OCI-LY7 (cell line): Measurements from ENCODE around the gene LDLRAD4. TPM values are rescaled to one million over a fixed set of nuclear protein-coding genes. Genes with fewer than 3 reads are reported as not detected.

Source experiments
- BruUV-seq: library from RNA; stranded (reverse); fragments of 400-500 nt; replicated peaks from 2 replicates; lab custom pipeline; 2021; lab: Mats Ljungman, UMichigan
- CTCF ChIA-PET: fragments of 300-600 bp; sonication (Branson Sonifier 250); formaldehyde crosslinking; loops from one replicate; lab custom pipeline; 2022; ENCODE audit warnings: antibody characterized with exemption; ENCODE audit not compliant: unreplicated experiment; lab: Charles Lee
- POLR2A ChIA-PET: fragments of 300-600 bp; sonication (Branson Sonifier 250); formaldehyde crosslinking; loops from one replicate; lab custom pipeline; 2022; ENCODE audit warnings: antibody characterized with exemption; lab: Charles Lee
- DNase-seq: peaks from one replicate; pipeline ENCODE4 v3.0.0-alpha.2; 2015; ENCODE audit warnings: low spot score
- H2AFZ ChIP-seq: fragments of 200-600 bp; sonication (generic), shearing (Covaris generic); 2 replicates; pipeline ENCODE4 v1.6.1; 2014; ENCODE audit warnings: mild to moderate bottlenecking, antibody characterized with exemption, low read length, moderate library complexity
- H3K27ac ChIP-seq: fragments of 200-600 bp; sonication (generic); 2 replicates; pipeline ENCODE4 v1.5.1; 2014; ENCODE audit warnings: mixed run types, low read depth, mild to moderate bottlenecking, moderate library complexity, low read length, inconsistent platforms; ENCODE audit not compliant: poor library complexity, severe bottlenecking
- H3K36me3 ChIP-seq: fragments of 200-600 bp; sonication (generic); 2 replicates; pipeline ENCODE4 v1.6.1; 2014; ENCODE audit warnings: mild to moderate bottlenecking, antibody characterized with exemption, low read length, moderate library complexity, mixed read lengths; ENCODE audit not compliant: insufficient read depth
- H3K4me1 ChIP-seq: fragments of 200-600 bp; sonication (generic); 2 replicates; pipeline ENCODE4 v1.5.1; 2014; ENCODE audit warnings: mild to moderate bottlenecking, low read length; ENCODE audit not compliant: insufficient read depth, poor library complexity, severe bottlenecking
- H3K4me2 ChIP-seq: fragments of 200-600 bp; sonication (generic); 2 replicates; pipeline ENCODE4 v1.6.1; 2014; ENCODE audit warnings: mild to moderate bottlenecking, low read length
- H3K4me3 ChIP-seq: fragments of 200-600 bp; sonication (generic); 2 replicates; pipeline ENCODE4 v1.5.1; 2014; ENCODE audit warnings: mild to moderate bottlenecking, low read depth, low read length; ENCODE audit not compliant: poor library complexity, severe bottlenecking
- H3K79me2 ChIP-seq: fragments of 200-600 bp; sonication (generic); 2 replicates; pipeline ENCODE4 v1.6.1; 2016; ENCODE audit warnings: low read depth, mild to moderate bottlenecking, low read length, moderate library complexity, mixed read lengths; ENCODE audit not compliant: insufficient read depth
- H3K9me2 ChIP-seq: fragments of 200-600 bp; sonication (generic); 2 replicates; pipeline ENCODE4 v1.6.1; 2016; ENCODE audit warnings: mild to moderate bottlenecking, low read length, mixed read lengths; ENCODE audit not compliant: insufficient read depth
- H3K9me3 ChIP-seq: fragments of 200-600 bp; sonication (generic); 2 replicates; pipeline ENCODE4 v1.6.1; 2014; ENCODE audit warnings: mild to moderate bottlenecking, mixed run types, low read length, mixed read lengths
- H4K20me1 ChIP-seq: fragments of 200-600 bp; sonication (generic); 2 replicates; pipeline ENCODE4 v1.6.1; 2014; ENCODE audit warnings: mild to moderate bottlenecking, antibody characterized with exemption, low read length, moderate library complexity, mixed read lengths; ENCODE audit not compliant: insufficient read depth
- CTCF ChIP-seq: fragments of 200-600 bp; sonication (generic); conservative IDR thresholded peaks from 2 replicates; pipeline ENCODE4 v1.5.1; 2014; ENCODE audit warnings: mild to moderate bottlenecking, antibody characterized with exemption, low read length, moderate library complexity, mixed read lengths
- EZH2phosphoT487 ChIP-seq: fragments of 200-600 bp; sonication (generic); IDR thresholded peaks from 2 replicates; pipeline ENCODE4 v1.6.1; 2018; ENCODE audit warnings: low read depth, borderline replicate concordance, mild to moderate bottlenecking, mixed run types, antibody characterized with exemption, low read length, moderate library complexity, mixed read lengths
- intact Hi-C: fragments of 100-400 bp; cut with micrococcal nuclease; formaldehyde crosslinking; loops from one replicate; pipeline ENCODE4 v1.10.0; 2022; ENCODE audit not compliant: unreplicated experiment
- total RNA-seq, 2 experiments: library from RNA; depleted of rRNA in 1 of 2; stranded (reverse); fragments of >200 nt in 1 of 2; shearing (Covaris generic) in 1 of 2; gene quantifications; 2 replicates each; pipeline ENCODE4 v1.2.3, GENCODE V29; 2014 to 2022

LDLRAD4 gene
- total RNA-seq, 2 experiments from 2014 or later = 26.2 to 43.8 TPM

- Histone ChIP-seq H3K4me3 (peak overlapping the region; percentile 85), H3K4me1 (peaks cover 52% of the 10 kb centered on the region), H3K36me3 (peaks cover 16% of the 10 kb centered on the region; the same call in 1 of the 2 replicates), H3K79me2 (peaks cover 66% of the 10 kb centered on the region), H3K9me3 (no peaks in the 10 kb centered on the region), H3K4me2 (peak overlapping the region; percentile 99), H3K27ac (peak overlapping the region; percentile 98), H3K9me2 (no peaks in the 10 kb centered on the region), H4K20me1 (no peaks in the 10 kb centered on the region), H2AFZ (no peak overlapping the region)
- ChIA-PET CTCF (interaction anchor here (0.6 kb wide), 1 partner anchor 18 kb away, joined by 3 read pairs; no protein-coding TSS in a partner anchor), POLR2A (interaction anchor here (1.3 to 9.2 kb wide), 2 partner anchors 48 to 55 kb away, joined by 4 to 65 read pairs; no protein-coding TSS in a partner anchor)
- TF ChIP-seq CTCF (no peak), EZH2phosphoT487 (no peak)
- DNase-seq = peak; percentile 34
- no TSS peak for BruUV-seq
- intact Hi-C loops = loop anchor here (5.0 kb wide), 2 partner anchors 106 to 149 kb away; no protein-coding TSS in a partner anchor
Measured at GRCh38 chr18:13616525-13617035, 398.0 kb downstream of the LDLRAD4 start.

- TF ChIP-seq CTCF (no peak), EZH2phosphoT487 (no peak)
- Histone ChIP-seq H4K20me1 (no peaks in the 10 kb centered on the region), H3K4me2 (peak overlapping the region; percentile 99), H3K4me3 (peak overlapping the region; percentile 0), H3K79me2 (peaks cover 61% of the 10 kb centered on the region), H3K4me1 (peaks cover 46% of the 10 kb centered on the region), H3K9me2 (no peaks in the 10 kb centered on the region), H2AFZ (no peak overlapping the region), H3K36me3 (peaks cover 25% of the 10 kb centered on the region; the same call in 1 of the 2 replicates), H3K27ac (peak overlapping the region; percentile 98), H3K9me3 (no peaks in the 10 kb centered on the region)
- intact Hi-C loops = loop anchor here (5.0 kb wide), 2 partner anchors 104 to 151 kb away; no protein-coding TSS in a partner anchor
- ChIA-PET CTCF (no interaction called here), POLR2A (interaction anchor here (1.3 kb wide), 1 partner anchor 49 kb away, joined by 4 read pairs; no protein-coding TSS in a partner anchor)
- DNase-seq = peak; percentile 40
- BruUV-seq = no TSS peak
Measured at GRCh38 chr18:13617826-13618515, 399.4 kb downstream of the LDLRAD4 start.
